ENCODE data around the gene BICD2.

BICD2 gene

GRCh38 chr9:92714787-92715487 lies 49.7 kb downstream of the BICD2 start:
- DNase-seq (ENCODE audit: low read depth): no peak

- DNase-seq (ENCODE audit: low read depth): no peak
Measured at GRCh38 chr9:92714016-92714415, 50.6 kb downstream of the BICD2 start.

- DNase-seq (ENCODE audit: low read depth): no peak
Measured at GRCh38 chr9:92713528-92713927, 51.1 kb downstream of the BICD2 start.

GRCh38 chr9:92712767-92713166 lies 51.9 kb downstream of the BICD2 start:
- DNase-seq (ENCODE audit: low read depth): no peak

- DNase-seq (ENCODE audit: low read depth): no peak
Measured at GRCh38 chr9:92711844-92712243, 52.8 kb downstream of the BICD2 start.

- no peak for DNase-seq (ENCODE audit: low read depth)
Measured at GRCh38 chr9:92711146-92711545, 53.5 kb downstream of the BICD2 start.

GRCh38 chr9:92710368-92710767 lies 54.3 kb downstream of the BICD2 start:
- no peak for DNase-seq (ENCODE audit: low read depth)

- no peak for DNase-seq (ENCODE audit: low read depth)
Measured at GRCh38 chr9:92709954-92710353, 54.7 kb downstream of the BICD2 start.

- DNase-seq (ENCODE audit: low read depth): no peak
Measured at GRCh38 chr9:92709240-92709639, 55.4 kb downstream of the BICD2 start.

GRCh38 chr9:92707530-92707929 lies 57.1 kb downstream of the BICD2 start:
- no peak for DNase-seq (ENCODE audit: low read depth)

- no peak for DNase-seq (ENCODE audit: low read depth)
Measured at GRCh38 chr9:92706218-92706940, 58.3 kb downstream of the BICD2 start.

GRCh38 chr9:92704528-92704927 lies 60.1 kb downstream of the BICD2 start:
- no peak for DNase-seq (ENCODE audit: low read depth)

GRCh38 chr9:92696619-92697018 lies 68.0 kb downstream of the BICD2 start:
- no peak for DNase-seq (ENCODE audit: low read depth)

GRCh38 chr9:92686954-92687353 lies 77.7 kb downstream of the BICD2 start:
- no peak for DNase-seq (ENCODE audit: low read depth)

GRCh38 chr9:92685022-92685421 lies 79.6 kb downstream of the BICD2 start:
- no peak for DNase-seq (ENCODE audit: low read depth)

- no peak for DNase-seq (ENCODE audit: low read depth)
Measured at GRCh38 chr9:92682269-92682668, 82.4 kb downstream of the BICD2 start.

GRCh38 chr9:92680166-92681119 lies 84.2 kb downstream of the BICD2 start:
- no peak for DNase-seq (ENCODE audit: low read depth)

GRCh38 chr9:92679413-92680165 lies 85.0 kb downstream of the BICD2 start:
- no peak for DNase-seq (ENCODE audit: low read depth)

- no peak for DNase-seq (ENCODE audit: low read depth)
Measured at GRCh38 chr9:92671323-92671722, 93.3 kb downstream of the BICD2 start.

- DNase-seq (ENCODE audit: low read depth): peak; percentile 97
Measured at GRCh38 chr9:92669890-92670708, 94.5 kb downstream of the BICD2 start, which contains the start of gene IPPK. Gene IPPK (minus strand): TSS chr9:92670131. CDS start chr9:92669988, 143 bp downstream.

- DNase-seq (ENCODE audit: low read depth): no peak
Measured at GRCh38 chr9:92669527-92669889, 95.1 kb downstream of the BICD2 start.

Data from activated T-helper 9 cell treated with anti-CD3 and anti-CD28 coated beads, Interleukin-2, amount 50 U/mL, for 16 hours (primary cell).